GM23248 (cell line): ENCODE results near the gene HEATR5A.

ENCODE experiments used
- EZH2 ChIP-seq: fragments of 200-600 bp; sonication (generic); IDR thresholded peaks from 2 replicates; pipeline ENCODE4 v1.6.1; 2018; ENCODE audit warnings: antibody characterized with exemption, mild to moderate bottlenecking; ENCODE audit not compliant: insufficient read depth, poor library complexity, severe bottlenecking
- EZH2phosphoT487 ChIP-seq: fragments of 200-600 bp; sonication (generic); IDR thresholded peaks from 2 replicates; pipeline ENCODE4 v1.6.1; 2018; ENCODE audit warnings: antibody characterized with exemption, moderate library complexity, mild to moderate bottlenecking, low read depth; ENCODE audit not compliant: insufficient read depth

GRCh38 chr14:31300296-31300695, 120.1 kb downstream of the HEATR5A start:
- TF ChIP-seq EZH2 (no peak), EZH2phosphoT487 (no peak)
